ENCODE measurements around the gene GLOD5.
"Not testable (repeated sequence)": the region's sequence is repeated elsewhere in the genome, so short reads cannot be mapped to it uniquely, and the experiment has no call there.

The GLOD5 gene

DNA sequence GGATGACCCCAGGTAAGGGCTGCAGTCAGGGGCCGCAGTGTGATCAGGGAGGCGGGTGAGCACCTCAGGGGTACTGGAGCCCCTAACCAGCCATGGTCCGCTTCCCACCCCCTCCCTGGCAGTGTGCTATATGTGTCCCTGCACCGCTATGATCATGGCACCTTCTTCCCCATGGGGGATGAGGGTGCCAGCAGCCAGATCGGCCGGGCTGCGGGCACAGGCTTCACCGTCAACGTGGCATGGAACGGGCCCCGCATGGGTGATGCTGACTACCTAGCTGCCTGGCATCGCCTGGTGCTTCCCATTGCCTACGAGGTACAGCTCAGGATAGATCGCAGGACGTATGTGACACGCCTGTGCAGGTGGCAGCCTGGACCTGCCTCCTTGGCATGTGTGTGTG is 56.6 kb downstream of the GLOD5 start:
- in situ Hi-C loops (cut with HindIII; ENCODE audit: low pct_ligation_motif_present, low sequenced_read_pairs): no loop called here

DNA sequence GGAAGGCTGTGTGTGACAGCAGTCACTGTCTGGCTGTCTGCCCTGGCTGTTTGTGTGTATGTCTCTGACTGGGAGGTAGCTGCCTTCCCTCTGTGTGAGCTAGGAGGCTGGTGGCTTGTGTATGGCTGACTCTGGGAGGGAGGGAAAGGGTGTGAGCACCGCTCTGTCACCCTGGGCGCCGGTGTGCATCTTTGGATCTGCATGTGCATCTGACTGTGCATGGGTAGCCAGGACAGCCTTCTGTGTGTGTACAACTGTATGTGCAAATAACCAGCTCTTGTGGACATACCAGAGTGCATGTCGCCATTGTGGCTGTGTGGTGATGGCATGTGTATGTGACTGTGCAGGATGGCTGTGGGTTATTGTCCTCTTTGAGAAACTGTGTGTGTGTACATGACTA is 57.3 kb downstream of the GLOD5 start:
- Histone ChIP-seq H3K36me3 (replicated peaks) (no peaks in the 10 kb centered on the region), H3K27me3 (replicated peaks) (no peaks in the 10 kb centered on the region), H3K27ac (no peak overlapping the region), H3K4me3 (ENCODE audit: low read depth, low read length) (no peak overlapping the region)
- DNase-seq: no peak
- TF ChIP-seq, protein P1, sequence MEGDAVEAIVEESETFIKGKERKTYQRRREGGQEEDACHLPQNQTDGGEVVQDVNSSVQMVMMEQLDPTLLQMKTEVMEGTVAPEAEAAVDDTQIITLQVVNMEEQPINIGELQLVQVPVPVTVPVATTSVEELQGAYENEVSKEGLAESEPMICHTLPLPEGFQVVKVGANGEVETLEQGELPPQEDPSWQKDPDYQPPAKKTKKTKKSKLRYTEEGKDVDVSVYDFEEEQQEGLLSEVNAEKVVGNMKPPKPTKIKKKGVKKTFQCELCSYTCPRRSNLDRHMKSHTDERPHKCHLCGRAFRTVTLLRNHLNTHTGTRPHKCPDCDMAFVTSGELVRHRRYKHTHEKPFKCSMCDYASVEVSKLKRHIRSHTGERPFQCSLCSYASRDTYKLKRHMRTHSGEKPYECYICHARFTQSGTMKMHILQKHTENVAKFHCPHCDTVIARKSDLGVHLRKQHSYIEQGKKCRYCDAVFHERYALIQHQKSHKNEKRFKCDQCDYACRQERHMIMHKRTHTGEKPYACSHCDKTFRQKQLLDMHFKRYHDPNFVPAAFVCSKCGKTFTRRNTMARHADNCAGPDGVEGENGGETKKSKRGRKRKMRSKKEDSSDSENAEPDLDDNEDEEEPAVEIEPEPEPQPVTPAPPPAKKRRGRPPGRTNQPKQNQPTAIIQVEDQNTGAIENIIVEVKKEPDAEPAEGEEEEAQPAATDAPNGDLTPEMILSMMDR (IDR thresholded peaks at IDR 0.05; ENCODE audit: low read depth, low read length, missing control alignments): no peak
- in situ Hi-C loops (cut with HindIII; ENCODE audit: low pct_ligation_motif_present, low sequenced_read_pairs): no loop called here

More for the DNA sequence above, 56.6 kb downstream of the GLOD5 start:
- Histone ChIP-seq H3K36me3 (replicated peaks) (no peaks in the 10 kb centered on the region), H3K4me3 (ENCODE audit: low read depth, low read length) (no peak overlapping the region), H3K27me3 (replicated peaks) (no peaks in the 10 kb centered on the region), H3K27ac (no peak overlapping the region)
- no peak for DNase-seq
- TF ChIP-seq, protein P1 (IDR thresholded peaks at IDR 0.05; ENCODE audit: low read depth, low read length, missing control alignments): no peak

DNA sequence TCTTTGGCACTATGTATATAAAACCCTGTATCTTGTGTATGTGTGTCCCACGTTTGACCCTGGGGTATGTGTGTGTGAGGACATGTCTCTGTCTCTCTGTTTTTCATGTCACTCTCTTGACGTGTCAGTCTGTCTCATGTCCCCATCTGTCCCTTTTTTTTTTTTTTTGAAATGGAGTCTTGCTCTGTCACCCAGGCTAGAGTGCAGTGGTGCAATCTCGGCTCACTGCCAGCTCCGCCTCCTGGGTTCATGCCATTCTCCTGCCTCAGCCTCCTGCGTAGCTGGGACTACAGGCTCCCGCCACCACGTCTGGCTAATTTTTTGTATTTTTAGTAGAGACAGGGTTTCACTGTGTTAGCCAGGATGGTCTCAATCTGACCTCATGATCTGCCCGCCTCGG is 57.8 kb downstream of the GLOD5 start:
- H3K36me3 ChIP-seq (replicated peaks); H3K4me3 ChIP-seq (ENCODE audit: low read depth, low read length); H3K27me3 ChIP-seq (replicated peaks); in situ Hi-C loops (cut with HindIII; ENCODE audit: low pct_ligation_motif_present, low sequenced_read_pairs); H3K27ac ChIP-seq; DNase-seq: not testable (repeated sequence)

DNA sequence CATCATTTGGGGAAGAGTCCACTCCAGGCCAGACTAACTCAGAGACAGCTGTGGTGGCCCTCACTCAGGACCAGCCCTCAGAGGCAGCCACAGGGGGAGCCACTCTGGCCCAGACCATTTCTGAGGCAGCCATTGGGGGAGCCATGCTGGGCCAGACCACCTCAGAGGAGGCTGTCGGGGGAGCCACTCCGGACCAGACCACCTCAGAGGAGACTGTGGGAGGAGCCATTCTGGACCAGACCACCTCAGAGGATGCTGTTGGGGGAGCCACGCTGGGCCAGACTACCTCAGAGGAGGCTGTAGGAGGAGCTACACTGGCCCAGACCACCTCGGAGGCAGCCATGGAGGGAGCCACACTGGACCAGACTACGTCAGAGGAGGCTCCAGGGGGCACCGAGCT is 61.5 kb downstream of the GLOD5 start:
- TF ChIP-seq, protein P1 (IDR thresholded peaks at IDR 0.05; ENCODE audit: low read depth, low read length, missing control alignments): no peak
- H3K27ac ChIP-seq: no peak overlapping the region
- no peak overlapping the region for H3K4me3 ChIP-seq (ENCODE audit: low read depth, low read length)
- H3K27me3 ChIP-seq (replicated peaks): peaks cover 11% of the 10 kb centered on the region
- in situ Hi-C loops (cut with HindIII; ENCODE audit: low pct_ligation_motif_present, low sequenced_read_pairs): no loop called here
- DNase-seq: no peak
- H3K36me3 ChIP-seq (replicated peaks): no peaks in the 10 kb centered on the region

All from brain microvascular endothelial cell (primary cell).